ENCODE results near the gene KIF11. TPM values are rescaled to one million over a fixed set of nuclear protein-coding genes. Genes with fewer than 3 reads are reported as not detected.
A peak's percentile ranks its signal among the peaks of the same experiment; 100 is the strongest.
"Not testable (repeated sequence)": the region's sequence is repeated elsewhere in the genome, so short reads cannot be mapped to it uniquely, and the experiment has no call there.

KIF11 gene
- total RNA-seq, 8 experiments from 2014 or later = 0.92 to 36.9 (median 2.5) TPM

GRCh38 chr10:92572362-92573090 is 20.4 kb upstream of the KIF11 start:
- no peak overlapping the region for H3K27ac ChIP-seq
- peak overlapping the region; percentile 61 to 84 (median 78) for H3K4me3 ChIP-seq
- in situ Hi-C loops (cut with MboI; ENCODE audit: low pct_unique_long_range_greater_than_20kb in 2 of 9, low sequenced_read_pairs in 9 of 9, unreplicated experiment in 9 of 9) = no loop called here
- no peak for ATAC-seq (replicated peaks in 6 of 8)
- 0 to 41% (median 10%) methylated on average over 1 to 7 of the region's 8 CpGs; no CpG with 5 or more reads in 1 of the 10 experiments for WGBS, 10 experiments
- peaks cover 14 to 16% of the 10 kb centered on the region in 2 donors for H3K4me1 ChIP-seq (replicated peaks in 1 of 2)

- peak overlapping the region; percentile 61 to 84 (median 78) for H3K4me3 ChIP-seq
- peak in 4 of 8 experiments; percentile 5 to 36 (median 8) for ATAC-seq (replicated peaks in 6 of 8)
- peaks cover 14 to 16% of the 10 kb centered on the region in 2 donors for H3K4me1 ChIP-seq (replicated peaks in 1 of 2)
- in situ Hi-C loops (cut with MboI; ENCODE audit: low pct_unique_long_range_greater_than_20kb in 2 of 9, low sequenced_read_pairs in 9 of 9, unreplicated experiment in 9 of 9) = no loop called here
- WGBS, 10 experiments = 0 to 5% (median 0%) methylated on average over 3 to 20 of the region's 56 CpGs; no CpG with 5 or more reads in 3 of the 10 experiments
- peak overlapping the region; percentile 92 for H3K27ac ChIP-seq
These were observed 19.7 kb upstream of the KIF11 start for GRCh38 chr10:92573091-92573797.

GRCh38 chr10:92573798-92574547 is 19.0 kb upstream of the KIF11 start, which contains the start of gene IDE:
IDE (minus strand) TSS chr10:92574093; CDS start chr10:92574019, 74 bp downstream.
- WGBS, 10 experiments = 0 to 2% (median 0%) methylated on average over 3 to 30 of the region's 80 CpGs; no CpG with 5 or more reads in 3 of the 10 experiments
- Histone ChIP-seq H3K4me3 (peak within 1 kb of the TSS; percentile 61 to 84 (median 78)), H3K4me1 (replicated peaks in 1 of 2) (peaks cover 14 to 16% of the 10 kb centered on the region in 2 donors), H3K27ac (peak within 1 kb of the TSS; percentile 92)
- ATAC-seq (replicated peaks in 6 of 8) = peak; percentile 80 to 92 (median 90)
- in situ Hi-C loops (cut with MboI; ENCODE audit: low pct_unique_long_range_greater_than_20kb in 2 of 9, low sequenced_read_pairs in 9 of 9, unreplicated experiment in 9 of 9) = no loop called here

- peak in 2 of 8 experiments; percentile 7 for ATAC-seq (replicated peaks in 6 of 8)
- WGBS, 10 experiments = 2 to 33% (median 7%) methylated on average over 1 to 15 of the region's 22 CpGs; no CpG with 5 or more reads in 1 of the 10 experiments
- H3K4me3 ChIP-seq = peak overlapping the region; percentile 61 to 84 (median 78)
- H3K4me1 ChIP-seq (replicated peaks in 1 of 2) = peaks cover 14 to 16% of the 10 kb centered on the region in 2 donors
- peak overlapping the region in 1 of 2 donors; percentile 92 for H3K27ac ChIP-seq
- in situ Hi-C loops (cut with MboI; ENCODE audit: low pct_unique_long_range_greater_than_20kb in 2 of 9, low sequenced_read_pairs in 9 of 9, unreplicated experiment in 9 of 9) = no loop called here
These were observed 18.2 kb upstream of the KIF11 start for GRCh38 chr10:92574548-92575261.

GRCh38 chr10:92575961-92576360 is 17.0 kb upstream of the KIF11 start:
- in situ Hi-C loops (cut with MboI; ENCODE audit: low pct_unique_long_range_greater_than_20kb in 2 of 9, low sequenced_read_pairs in 9 of 9, unreplicated experiment in 9 of 9) = no loop called here
- peaks cover 14 to 16% of the 10 kb centered on the region in 2 donors for H3K4me1 ChIP-seq (replicated peaks in 1 of 2)
- H3K4me3 ChIP-seq = no peak overlapping the region
- ATAC-seq (replicated peaks in 6 of 8) = no peak
- H3K27ac ChIP-seq = no peak overlapping the region

- WGBS, 10 experiments = 76 to 100% (median 88%) methylated on average over 1 to 6 of the region's 6 CpGs; no CpG with 5 or more reads in 1 of the 10 experiments
- H3K4me3 ChIP-seq; H3K27ac ChIP-seq; H3K4me1 ChIP-seq (replicated peaks in 1 of 2); in situ Hi-C loops (cut with MboI; ENCODE audit: low pct_unique_long_range_greater_than_20kb in 2 of 9, low sequenced_read_pairs in 9 of 9, unreplicated experiment in 9 of 9); ATAC-seq (replicated peaks in 6 of 8): not testable (repeated sequence)
These were observed 10.6 kb upstream of the KIF11 start for GRCh38 chr10:92582347-92582746.

GRCh38 chr10:92590623-92591549 is 2.0 kb upstream of the KIF11 start:
- peaks cover 6 to 14% of the 10 kb centered on the region in 2 donors for H3K4me1 ChIP-seq (replicated peaks in 1 of 2)
- peak overlapping the region in 1 of 2 donors; percentile 69 for H3K27ac ChIP-seq
- ATAC-seq (replicated peaks in 6 of 8) = peak in 3 of 8 experiments; percentile 3 to 9 (median 9)
- peak overlapping the region; percentile 15 to 27 (median 17) for H3K4me3 ChIP-seq
- WGBS, 10 experiments = 16 to 71% (median 48%) methylated on average over 4 to 16 of the region's 19 CpGs; no CpG with 5 or more reads in 1 of the 10 experiments
- in situ Hi-C loops (cut with MboI; ENCODE audit: low pct_unique_long_range_greater_than_20kb in 2 of 9, low sequenced_read_pairs in 9 of 9, unreplicated experiment in 9 of 9) = no loop called here

GRCh38 chr10:92591550-92592022 is 1.3 kb upstream of the KIF11 start:
- peak; percentile 68 to 83 (median 78) for ATAC-seq (replicated peaks in 6 of 8)
- WGBS, 10 experiments = 1 to 75% (median 13%) methylated on average over 3 to 25 of the region's 38 CpGs; no CpG with 5 or more reads in 3 of the 10 experiments
- Histone ChIP-seq H3K27ac (peak overlapping the region; percentile 69 to 76), H3K4me1 (replicated peaks in 1 of 2) (peaks cover 6 to 14% of the 10 kb centered on the region in 2 donors), H3K4me3 (peak overlapping the region; percentile 15 to 27 (median 17))
- in situ Hi-C loops (cut with MboI; ENCODE audit: low pct_unique_long_range_greater_than_20kb in 2 of 9, low sequenced_read_pairs in 9 of 9, unreplicated experiment in 9 of 9) = no loop called here

GRCh38 chr10:92593619-92594588 is 974 bp downstream of the KIF11 start:
- WGBS, 10 experiments = 1 to 29% (median 8%) methylated on average over 1 to 9 of the region's 9 CpGs
- no peak for ATAC-seq (replicated peaks in 6 of 8)
- H3K27ac ChIP-seq = no peak overlapping the region
- H3K4me3 ChIP-seq = peak overlapping the region; percentile 68 to 93 (median 81)
- H3K4me1 ChIP-seq (replicated peaks in 1 of 2) = peaks cover 6 to 14% of the 10 kb centered on the region in 2 donors
- in situ Hi-C loops (cut with MboI; ENCODE audit: low pct_unique_long_range_greater_than_20kb in 2 of 9, low sequenced_read_pairs in 9 of 9, unreplicated experiment in 9 of 9) = no loop called here

GRCh38 chr10:92595505-92595904 is 2.6 kb downstream of the KIF11 start:
- in situ Hi-C loops (cut with MboI; ENCODE audit: low pct_unique_long_range_greater_than_20kb in 2 of 9, low sequenced_read_pairs in 9 of 9, unreplicated experiment in 9 of 9) = no loop called here
- Histone ChIP-seq H3K4me1 (replicated peaks in 1 of 2) (peaks cover 6 to 14% of the 10 kb centered on the region in 2 donors), H3K27ac (no peak overlapping the region), H3K4me3 (no peak overlapping the region)
- WGBS, 10 experiments = 70 to 100% (median 91%) methylated on average over 1 to 2 of the region's 2 CpGs; no CpG with 5 or more reads in 2 of the 10 experiments
- ATAC-seq (replicated peaks in 6 of 8) = no peak

Measured in motor neuron (in vitro differentiated cells).